AG04449 (cell line): ENCODE data around the gene MYORG.
A peak's percentile ranks its signal among the peaks of the same experiment; 100 is the strongest.

Experiments used
- CTCF ChIA-PET: fragments of 350-600 bp; formaldehyde crosslinking; extraction: SDS; loops from one replicate; lab custom pipeline; 2021; ENCODE audit warnings: antibody characterized with exemption; lab: Yijun Ruan, JAX
- POLR2A ChIA-PET: fragments of 400-600, 350-600 bp; formaldehyde crosslinking; extraction: SDS; loops from one replicate; lab custom pipeline; 2020; ENCODE audit warnings: antibody characterized with exemption, inconsistent platforms; lab: Yijun Ruan, JAX
- DNase-seq: peaks from one replicate; pipeline ENCODE4 v3.0.0-alpha.2; 2010; ENCODE audit warnings: low read depth, low spot score
- H3K4me3 ChIP-seq: 2 replicates; pipeline ENCODE4 v1.5.1; 2011; ENCODE audit warnings: low read depth, mild to moderate bottlenecking, control low read depth, low read length
- CTCF ChIP-seq: IDR thresholded peaks from one replicate; pipeline ENCODE4 v1.5.1; 2011; ENCODE audit warnings: mild to moderate bottlenecking, moderate library complexity, low read length, control low read depth, inconsistent platforms; ENCODE audit not compliant: insufficient read depth; ENCODE audit errors: missing control alignments

The MYORG gene

GRCh38 chr9:34332076-34332964 lies 44.4 kb downstream of the MYORG start:
- CTCF ChIA-PET, result interaction anchor here (0.7 to 7.3 kb wide), 23 partner anchors 12 to 314 kb away, joined by 3 to 154 read pairs (median 5); partner anchors contain the start of genes GALT, MYORG and RPP25L
- no peak for DNase-seq
- H3K4me3 ChIP-seq, result no peak overlapping the region
- peak; percentile 35 for TF ChIP-seq CTCF
- POLR2A ChIA-PET, result no interaction called here

GRCh38 chr9:34331196-34331595 lies 45.5 kb downstream of the MYORG start:
- no peak overlapping the region for H3K4me3 ChIP-seq
- POLR2A ChIA-PET, result interaction anchor here (0.7 kb wide), 1 partner anchor 143 kb away, joined by 3 read pairs; no protein-coding TSS in a partner anchor
- CTCF ChIA-PET, result interaction anchor here (0.8 to 7.3 kb wide), 11 partner anchors 8 to 304 kb away, joined by 3 to 154 read pairs (median 8); partner anchors contain the start of gene MYORG
- TF ChIP-seq CTCF, result no peak
- no peak for DNase-seq

GRCh38 chr9:34328987-34329832 lies 47.5 kb downstream of the MYORG start, which contains the start of the genes KIF24 and NUDT2:
TSS of gene KIF24 (minus strand) at chr9:34329268. CDS start at chr9:34311346, 17,922 bp downstream.
TSS of gene NUDT2 (plus strand) at chr9:34329569. CDS start at chr9:34339040, 9,471 bp downstream.
- peak within 1 kb of the TSS; percentile 99 for H3K4me3 ChIP-seq
- POLR2A ChIA-PET, result no interaction called here
- CTCF ChIA-PET, result no interaction called here
- peak; percentile 99 for DNase-seq
- no peak for TF ChIP-seq CTCF

GRCh38 chr9:34328500-34328986 lies 48.2 kb downstream of the MYORG start:
- CTCF ChIA-PET, result interaction anchor here (1.0 to 1.2 kb wide), 2 partner anchors 76 to 275 kb away, joined by 3 to 4 read pairs; no protein-coding TSS in a partner anchor
- peak overlapping the region; percentile 91 for H3K4me3 ChIP-seq
- POLR2A ChIA-PET, result no interaction called here
- no peak for DNase-seq
- no peak for TF ChIP-seq CTCF

GRCh38 chr9:34326690-34327089 lies 50.0 kb downstream of the MYORG start:
- no peak for DNase-seq
- ChIA-PET CTCF (no interaction called here), POLR2A (no interaction called here)
- TF ChIP-seq CTCF, result no peak
- no peak overlapping the region for H3K4me3 ChIP-seq
